ENCODE measurements around the gene SHANK1. TPM values are rescaled to one million over a fixed set of nuclear protein-coding genes. Genes with fewer than 3 reads are reported as not detected.
"Not testable (repeated sequence)": the region's sequence is repeated elsewhere in the genome, so short reads cannot be mapped to it uniquely, and the experiment has no call there.

SHANK1 gene
- total RNA-seq, 2 donors from 2014 or later = not detected

DNA sequence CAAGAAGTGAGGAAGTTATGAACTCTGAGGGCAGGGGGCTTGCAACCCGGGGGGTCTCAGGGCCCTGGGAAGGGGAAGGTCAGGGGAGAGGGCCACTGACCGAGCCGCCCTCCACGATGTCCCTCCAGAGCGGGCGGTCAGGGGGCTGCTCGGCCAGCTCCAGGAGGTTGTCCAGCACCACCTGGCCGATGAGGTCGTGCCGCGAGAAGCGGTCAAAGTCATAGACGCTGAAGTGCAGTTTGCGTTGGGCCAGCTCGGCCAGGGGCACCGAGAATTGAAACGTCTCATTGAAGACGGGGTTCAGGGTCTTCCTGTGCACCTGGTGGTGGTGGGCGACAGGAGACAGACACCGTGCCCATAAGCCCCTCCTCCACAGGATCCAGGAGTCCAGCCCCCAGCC is 90.4 kb downstream of the SHANK1 start:
- Mint-ChIP-seq H3K4me1 (ENCODE audit: low read depth in 2 of 2) (no peaks in the 10 kb centered on the region), H3K9me3 (no peaks in the 10 kb centered on the region), H3K27me3 (peaks cover 0 to 8% of the 10 kb centered on the region in 2 donors), H3K36me3 (peaks cover 5% of the 10 kb centered on the region), H3K4me3 (no peak overlapping the region), H3K27ac (no peak overlapping the region)
- ATAC-seq (no peak), DNase-seq (ENCODE audit: low spot score) (no peak)

DNA sequence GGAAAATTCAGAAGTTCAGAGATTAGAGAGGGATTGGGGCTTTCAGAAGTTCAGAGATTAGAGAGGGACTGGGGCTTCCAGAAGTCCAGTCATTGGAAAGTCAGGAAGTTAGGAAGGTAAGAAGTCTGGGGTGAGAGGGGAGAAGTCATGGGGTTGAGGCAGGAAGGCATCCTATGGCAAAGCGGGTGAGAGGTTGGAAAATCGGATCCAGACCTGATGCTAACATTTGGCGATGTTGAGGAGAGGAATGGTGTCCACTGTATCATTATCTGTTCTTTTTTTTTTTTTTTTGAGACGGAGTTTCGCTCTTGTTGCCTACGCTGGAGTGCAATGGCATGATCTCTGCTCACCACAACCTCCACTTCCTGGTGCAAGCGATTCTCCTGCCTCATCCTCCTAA is 91.1 kb downstream of the SHANK1 start:
- DNase-seq (ENCODE audit: low spot score) = no peak
- H3K9me3 Mint-ChIP-seq = no peaks in the 10 kb centered on the region
- no peak overlapping the region for H3K27ac Mint-ChIP-seq
- H3K27me3 Mint-ChIP-seq = peaks cover 0 to 8% of the 10 kb centered on the region in 2 donors
- H3K36me3 Mint-ChIP-seq = no peaks in the 10 kb centered on the region
- ATAC-seq = no peak
- no peak overlapping the region for H3K4me3 Mint-ChIP-seq
- H3K4me1 Mint-ChIP-seq (ENCODE audit: low read depth in 2 of 2) = no peaks in the 10 kb centered on the region

DNA sequence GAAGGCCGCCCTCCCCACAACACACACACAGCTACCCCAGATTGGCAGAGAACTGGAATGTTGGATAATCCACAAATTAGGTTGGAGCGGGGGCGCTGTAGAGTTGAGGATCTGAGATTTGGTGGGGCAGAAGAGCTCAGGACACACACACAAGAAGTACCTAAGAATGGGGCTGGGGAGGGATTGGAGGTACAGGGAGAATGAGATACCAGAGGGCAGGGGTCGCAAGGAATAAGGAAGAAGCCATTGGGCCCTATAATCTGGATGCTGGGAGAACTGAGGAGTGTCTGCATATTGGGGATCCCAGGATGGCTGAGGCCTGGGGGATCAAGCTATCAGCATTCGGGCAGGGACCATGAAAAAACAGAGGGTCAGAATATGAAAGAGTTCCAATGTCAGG is 91.5 kb downstream of the SHANK1 start:
- H3K27me3 Mint-ChIP-seq = peaks cover 0 to 8% of the 10 kb centered on the region in 2 donors

DNA sequence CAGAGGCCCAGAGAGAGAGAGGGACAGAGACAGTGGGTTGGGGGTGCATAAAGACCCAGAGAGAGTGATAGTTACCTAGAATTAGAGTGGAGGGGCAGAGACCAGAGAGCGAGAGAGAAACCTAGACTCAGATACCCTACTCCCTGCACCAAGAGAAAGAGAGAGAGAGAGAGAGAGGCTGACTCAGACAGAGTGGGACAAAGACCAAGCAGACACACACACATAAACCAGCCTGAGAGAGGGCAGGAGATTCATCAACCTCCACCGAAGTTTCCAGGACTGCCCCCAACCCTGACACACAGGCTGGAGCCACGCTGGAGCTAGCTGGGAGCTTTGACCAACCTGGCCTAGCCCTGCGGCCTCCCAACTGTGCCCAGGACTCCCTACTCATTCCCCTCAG is 92.8 kb downstream of the SHANK1 start:
- Mint-ChIP-seq H3K4me3 (no peak overlapping the region), H3K4me1 (ENCODE audit: low read depth in 2 of 2) (no peaks in the 10 kb centered on the region), H3K27me3 (peaks cover 0 to 8% of the 10 kb centered on the region in 2 donors), H3K9me3 (no peaks in the 10 kb centered on the region), H3K36me3 (no peaks in the 10 kb centered on the region), H3K27ac (no peak overlapping the region)
- DNase-seq (ENCODE audit: low spot score) (no peak), ATAC-seq (no peak)

More for the DNA sequence above, 91.5 kb downstream of the SHANK1 start:
- Mint-ChIP-seq H3K36me3 (no peaks in the 10 kb centered on the region), H3K4me3 (no peak overlapping the region), H3K9me3 (no peaks in the 10 kb centered on the region), H3K4me1 (ENCODE audit: low read depth in 2 of 2) (no peaks in the 10 kb centered on the region), H3K27ac (no peak overlapping the region)
- ATAC-seq = no peak
- no peak for DNase-seq (ENCODE audit: low spot score)

DNA sequence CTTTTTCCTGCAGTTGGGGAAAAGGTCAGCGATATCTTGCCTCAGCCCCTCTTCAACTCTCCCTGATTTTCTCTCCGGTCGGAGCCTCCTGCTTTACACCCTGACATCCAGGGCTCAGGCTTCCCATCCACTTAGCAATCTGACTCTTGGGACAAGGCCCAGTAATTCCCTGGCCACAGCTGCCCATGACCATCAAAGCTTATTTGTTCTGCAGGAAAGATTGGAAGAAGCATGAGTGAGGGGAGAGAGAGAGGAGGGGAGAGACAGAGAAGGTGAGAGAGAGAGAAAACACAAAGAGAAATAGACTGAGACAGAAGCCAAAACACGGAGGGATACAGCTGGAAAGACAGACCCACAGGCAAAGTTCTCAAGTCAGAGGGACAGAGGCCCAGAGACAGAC is 93.6 kb downstream of the SHANK1 start:
- Mint-ChIP-seq H3K27me3 (peaks cover 0 to 8% of the 10 kb centered on the region in 2 donors), H3K4me3 (no peak overlapping the region), H3K27ac (no peak overlapping the region), H3K9me3 (no peaks in the 10 kb centered on the region), H3K36me3 (no peaks in the 10 kb centered on the region), H3K4me1 (ENCODE audit: low read depth in 2 of 2) (no peaks in the 10 kb centered on the region)
- ATAC-seq = no peak
- no peak for DNase-seq (ENCODE audit: low spot score)

DNA sequence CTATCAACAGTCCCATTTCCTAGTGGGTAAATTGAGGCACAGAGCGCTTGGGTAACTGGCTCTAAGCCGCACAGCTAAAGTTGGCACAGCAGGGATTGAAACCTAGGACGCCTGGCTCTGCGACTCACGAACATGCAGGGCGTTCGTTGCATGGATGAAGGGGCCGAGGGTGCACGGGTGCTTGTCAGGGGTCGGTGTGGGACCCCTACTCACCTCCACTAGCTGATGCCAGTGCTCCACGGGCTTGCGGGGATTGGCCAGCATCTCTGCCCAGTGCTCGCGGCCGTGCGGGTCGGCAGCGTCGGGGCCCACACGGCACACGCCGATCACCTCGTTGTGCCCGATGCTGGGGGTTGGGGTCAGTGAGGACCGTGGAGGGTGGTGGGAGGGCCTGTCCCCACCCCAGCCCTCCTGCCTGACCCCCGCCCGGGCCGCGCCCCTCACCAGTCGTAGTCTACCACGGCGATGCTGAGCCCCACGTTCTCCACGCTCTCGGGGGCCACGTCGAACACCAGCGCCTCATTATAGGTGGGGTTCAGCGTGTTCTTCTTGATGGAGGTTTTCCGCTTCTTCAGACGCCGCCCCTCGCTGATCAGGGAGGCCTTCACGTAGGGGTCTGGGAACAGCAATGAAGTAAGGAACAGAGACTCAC is 94.5 kb downstream of the SHANK1 start:
- no peak for DNase-seq (ENCODE audit: low spot score)
- Mint-ChIP-seq H3K27me3 (no peaks in the 10 kb centered on the region), H3K9me3 (no peaks in the 10 kb centered on the region), H3K36me3 (no peaks in the 10 kb centered on the region), H3K4me3 (no peak overlapping the region), H3K27ac (no peak overlapping the region), H3K4me1 (ENCODE audit: low read depth in 2 of 2) (no peaks in the 10 kb centered on the region)
- peak in 1 of 2 donors; percentile 13 for ATAC-seq

DNA sequence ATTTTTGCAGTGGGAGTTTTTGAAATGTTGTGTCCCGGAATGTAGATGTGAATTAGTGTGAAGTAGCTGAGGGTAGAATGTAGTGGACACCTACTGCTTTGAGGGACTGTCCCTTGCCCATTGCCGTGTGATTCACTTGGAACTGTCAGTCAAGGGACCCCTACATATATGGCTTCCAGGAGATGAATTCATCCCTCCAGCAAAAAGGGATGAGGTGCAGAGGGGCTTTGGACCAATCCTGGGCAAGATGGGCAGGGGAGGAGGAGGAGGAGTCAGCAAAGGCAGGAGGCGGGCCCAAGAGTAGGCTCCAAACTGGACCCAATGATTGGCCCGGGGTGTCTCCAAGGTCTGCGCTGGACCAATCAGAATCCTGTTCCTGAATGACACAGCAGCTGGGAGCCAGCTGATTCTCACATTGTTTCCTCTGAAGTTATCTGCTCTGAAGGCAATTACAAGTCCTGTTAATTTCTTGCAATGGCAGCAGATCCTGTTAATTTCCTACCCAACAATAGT is 99.2 kb downstream of the SHANK1 start:
- not testable (repeated sequence) for ATAC-seq; DNase-seq (ENCODE audit: low spot score); H3K36me3 Mint-ChIP-seq; H3K4me3 Mint-ChIP-seq; H3K9me3 Mint-ChIP-seq; H3K4me1 Mint-ChIP-seq (ENCODE audit: low read depth in 2 of 2); H3K27me3 Mint-ChIP-seq; H3K27ac Mint-ChIP-seq

DNA sequence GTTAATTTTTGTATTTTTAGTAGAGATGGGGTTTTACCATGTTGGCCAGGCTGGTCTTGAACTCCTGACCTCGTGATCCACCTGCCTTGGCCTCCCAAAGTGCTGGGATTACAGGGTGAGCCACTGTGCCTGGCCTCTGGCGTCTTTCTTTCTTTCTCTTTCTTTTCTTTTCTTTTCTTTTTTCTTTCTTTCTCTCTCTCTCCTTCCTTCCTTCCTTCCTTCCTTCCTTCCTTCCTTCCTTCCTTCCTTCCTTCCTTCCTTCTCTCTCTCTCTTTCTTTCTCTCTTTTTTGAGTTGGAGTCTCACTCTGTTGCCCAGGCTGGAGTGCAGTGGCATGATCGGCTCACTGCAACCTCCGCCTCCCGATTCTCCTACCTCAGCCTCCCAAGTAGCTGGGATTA is 100.4 kb downstream of the SHANK1 start:
- H3K36me3 Mint-ChIP-seq; H3K9me3 Mint-ChIP-seq; H3K27ac Mint-ChIP-seq; DNase-seq (ENCODE audit: low spot score); H3K4me3 Mint-ChIP-seq; H3K4me1 Mint-ChIP-seq (ENCODE audit: low read depth in 2 of 2); H3K27me3 Mint-ChIP-seq; ATAC-seq: not testable (repeated sequence)

DNA sequence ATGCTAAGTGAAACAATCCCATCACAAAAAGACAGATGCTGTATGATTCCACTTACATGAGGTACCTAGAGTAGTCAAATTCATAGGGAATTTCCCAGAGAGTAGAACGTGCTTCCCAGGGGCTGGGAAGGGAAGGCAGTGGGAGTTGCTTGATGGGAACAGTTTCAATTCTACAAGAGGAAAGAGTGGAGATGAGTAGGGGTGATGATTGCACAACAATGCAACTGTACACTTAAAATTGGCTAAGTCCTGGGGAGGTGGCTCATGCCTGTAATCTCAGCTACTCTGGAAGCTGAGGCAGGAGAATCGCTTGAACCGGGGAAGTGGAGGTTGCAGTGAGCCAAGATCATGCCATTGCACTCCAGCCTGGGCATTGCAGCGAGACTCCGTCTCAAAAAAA is 101.2 kb downstream of the SHANK1 start:
- H3K27me3 Mint-ChIP-seq; ATAC-seq; H3K27ac Mint-ChIP-seq; DNase-seq (ENCODE audit: low spot score); H3K4me3 Mint-ChIP-seq; H3K9me3 Mint-ChIP-seq; H3K36me3 Mint-ChIP-seq; H3K4me1 Mint-ChIP-seq (ENCODE audit: low read depth in 2 of 2): not testable (repeated sequence)

DNA sequence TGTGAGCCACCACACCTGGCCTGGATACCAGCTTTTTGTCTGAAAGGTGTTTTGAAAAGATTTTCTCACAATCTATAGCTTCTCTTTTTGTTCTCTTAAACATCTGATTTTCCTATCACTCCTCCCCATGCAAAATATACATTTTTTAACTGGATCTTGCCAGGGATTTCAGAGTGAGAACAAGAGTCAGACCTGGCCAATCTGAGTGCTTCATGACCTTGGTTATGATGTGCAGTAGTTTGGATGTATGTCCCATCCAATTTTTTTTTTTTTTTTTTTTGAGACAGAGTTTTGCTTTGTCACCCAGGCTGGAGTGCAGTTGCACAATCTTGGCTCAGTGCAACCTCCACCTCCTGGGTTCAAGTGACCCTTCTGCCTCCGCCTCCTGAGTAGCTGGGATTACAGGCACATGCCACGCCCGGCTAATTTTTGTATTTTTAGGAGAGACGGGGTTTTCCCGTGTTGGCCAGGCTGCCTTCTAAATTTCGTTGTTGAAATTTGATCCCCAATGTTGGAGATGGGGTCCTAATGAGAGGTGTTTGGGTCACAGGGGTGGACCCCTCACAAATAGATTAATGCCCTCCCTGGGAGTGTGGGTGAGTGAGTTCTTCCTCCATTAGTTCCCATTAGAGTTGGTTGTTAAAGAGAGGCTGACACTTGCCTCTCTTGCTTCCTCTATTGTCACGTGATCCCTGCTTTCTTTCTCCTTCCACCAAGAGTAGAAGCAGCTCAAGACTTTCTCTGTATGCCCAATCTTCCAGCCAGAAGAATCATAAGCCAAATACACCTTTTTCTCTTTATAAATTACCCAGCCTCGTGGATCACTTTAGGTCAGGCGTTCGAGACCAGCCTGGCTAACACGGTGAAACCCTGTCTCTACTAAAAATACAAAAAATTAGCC is 106.8 kb downstream of the SHANK1 start:
- not testable (repeated sequence) for H3K9me3 Mint-ChIP-seq; H3K27me3 Mint-ChIP-seq; H3K27ac Mint-ChIP-seq; H3K4me3 Mint-ChIP-seq; DNase-seq (ENCODE audit: low spot score); H3K36me3 Mint-ChIP-seq; H3K4me1 Mint-ChIP-seq (ENCODE audit: low read depth in 2 of 2); ATAC-seq

Other genes with a start within 250 kb of the SHANK1 start
- 100 to 1,000 TPM in 1 of 2 donors, 10 to 100 TPM in 1; 84.1 to 106 TPM for gene EMC10, start 243.3 kb downstream of the SHANK1 start, total RNA-seq
- gene GARIN5A, start 243.0 kb downstream of the SHANK1 start, total RNA-seq = 1 to 10 TPM in 1 of 2 donors, not detected in 1; 1.1 TPM
- gene JOSD2, start 208.6 kb downstream of the SHANK1 start, total RNA-seq = 10 to 100 TPM; 39.8 to 46.0 TPM
- gene ASPDH, start 205.9 kb downstream of the SHANK1 start, total RNA-seq = not detected
- gene LRRC4B, start 151.4 kb downstream of the SHANK1 start, total RNA-seq = not detected
- not detected for gene SYT3, start 79.9 kb downstream of the SHANK1 start, total RNA-seq
- not detected for gene C19orf81, start 70.4 kb downstream of the SHANK1 start, total RNA-seq
- 1 to 10 TPM; 1.1 to 1.2 TPM for gene CLEC11A, start 3.6 kb upstream of the SHANK1 start, total RNA-seq
- not detected for gene GPR32, start 50.7 kb upstream of the SHANK1 start, total RNA-seq
- gene ACP4, start 70.6 kb upstream of the SHANK1 start, total RNA-seq = not detected
- gene KLK1, start 104.0 kb upstream of the SHANK1 start, total RNA-seq = not detected
- not detected for gene KLK15, start 113.8 kb upstream of the SHANK1 start, total RNA-seq
- gene KLK3, start 135.1 kb upstream of the SHANK1 start, total RNA-seq = not detected
- not detected for gene KLK2, start 153.6 kb upstream of the SHANK1 start, total RNA-seq
- gene KLK4, start 191.6 kb upstream of the SHANK1 start, total RNA-seq = not detected
- gene KLK5, start 233.2 kb upstream of the SHANK1 start, total RNA-seq = not detected
- not detected for gene KLK6, start 249.8 kb upstream of the SHANK1 start, total RNA-seq

All from natural killer cell treated with Interleukin-12 subunit alpha and Interleukin-12 subunit beta and Interleukin-15 and Interleukin-18, amount 100 ng/mL, for 72 hours (primary cell).